PC-3 (cell line): ENCODE data around the gene TRIM26. TPM values are rescaled to one million over a fixed set of nuclear protein-coding genes. Genes with fewer than 3 reads are reported as not detected.

Experiments
- ATAC-seq: fragments of 200-7000 bp; cut with Tn5 transposase; 2 replicates; pipeline ENCODE4 v1.9.1; 2020; ENCODE audit warnings: mild to moderate bottlenecking, moderate library complexity
- BruUV-seq: library from RNA; stranded (reverse); fragments of 400-500 nt; replicated peaks from 2 replicates; lab custom pipeline; 2021; lab: Mats Ljungman, UMichigan
- CTCF ChIA-PET: fragments of 300-600 bp; sonication (Branson Sonifier 250); formaldehyde crosslinking; loops from one replicate; lab custom pipeline; 2022; ENCODE audit warnings: antibody characterized with exemption; lab: Charles Lee
- POLR2A ChIA-PET: fragments of 300-600 bp; sonication (Branson Sonifier 250); formaldehyde crosslinking; loops from one replicate; lab custom pipeline; 2022; ENCODE audit warnings: antibody characterized with exemption; ENCODE audit not compliant: unreplicated experiment; lab: Charles Lee
- DNase-seq: peaks from one replicate; pipeline ENCODE4 v3.0.0-alpha.2; 2015
- H2AFZ ChIP-seq: fragments of 300-600 bp; sonication (generic); 2 replicates; pipeline ENCODE4 v1.6.0; 2016; ENCODE audit warnings: antibody characterized with exemption, low read length
- H3F3A ChIP-seq: fragments of 300-600 bp; sonication (generic); one replicate; pipeline ENCODE4 v1.6.0; 2017; ENCODE audit warnings: antibody characterized with exemption, low read length, control low read depth, mild to moderate bottlenecking; ENCODE audit not compliant: unreplicated experiment
- H3K27ac ChIP-seq: fragments of 300-600 bp; sonication (generic); 2 replicates; pipeline ENCODE4 v1.5.1; 2016; ENCODE audit warnings: mild to moderate bottlenecking, low read length
- H3K27me3 ChIP-seq: fragments of 300-600 bp; sonication (generic); 2 replicates; pipeline ENCODE4 v1.6.1; 2016; ENCODE audit warnings: low read length, mixed read lengths
- H3K36me3 ChIP-seq: fragments of 300-600 bp; sonication (generic); 2 replicates; pipeline ENCODE4 v1.6.1; 2016; ENCODE audit warnings: low read depth, mixed run types, low read length, mixed read lengths
- H3K4me1 ChIP-seq: fragments of 300-600 bp; sonication (generic); 2 replicates; pipeline ENCODE4 v1.5.1; 2016; ENCODE audit warnings: low read length; ENCODE audit not compliant: insufficient read depth
- H3K4me2 ChIP-seq: fragments of 300-600 bp; sonication (generic); 2 replicates; pipeline ENCODE4 v1.6.0; 2016; ENCODE audit warnings: low read length
- H3K4me3 ChIP-seq: fragments of 300-600 bp; sonication (generic); 2 replicates; pipeline ENCODE4 v1.5.1; 2016; ENCODE audit warnings: mild to moderate bottlenecking, low read length, mixed read lengths
- H3K79me2 ChIP-seq: fragments of 300-600 bp; sonication (generic); 2 replicates; pipeline ENCODE4 v1.6.1; 2017; ENCODE audit warnings: low read length, mixed read lengths
- H3K9ac ChIP-seq: fragments of 300-600 bp; sonication (generic); 2 replicates; pipeline ENCODE4 v1.6.0; 2016; ENCODE audit warnings: mild to moderate bottlenecking, low read length
- H3K9me2 ChIP-seq: fragments of 300-600 bp; sonication (generic); replicated peaks from 2 replicates; pipeline ENCODE4 v1.6.1; 2016; ENCODE audit warnings: mixed run types, low read length, mixed read lengths
- H3K9me3 ChIP-seq: fragments of 300-600 bp; sonication (generic); 2 replicates; pipeline ENCODE4 v1.6.1; 2016; ENCODE audit warnings: low read length, mixed read lengths
- H4K20me1 ChIP-seq: fragments of 300-600 bp; sonication (generic); 2 replicates; pipeline ENCODE4 v1.6.1; 2016; ENCODE audit warnings: low read length, mixed read lengths
- CTCF ChIP-seq: fragments of 300-600 bp; sonication (generic); conservative IDR thresholded peaks from 2 replicates; pipeline ENCODE4 v1.5.1; 2017; ENCODE audit warnings: antibody characterized with exemption, low read depth, mild to moderate bottlenecking, low read length
- EZH2 ChIP-seq: fragments of 300-600 bp; sonication (generic); IDR thresholded peaks from one replicate; pipeline ENCODE4 v1.6.1; 2017; ENCODE audit warnings: antibody characterized with exemption, mild to moderate bottlenecking, low read length; ENCODE audit not compliant: unreplicated experiment
- EZH2phosphoT487 ChIP-seq: fragments of 300-600 bp; sonication (generic); IDR thresholded peaks from 2 replicates; pipeline ENCODE4 v1.6.1; 2018; ENCODE audit warnings: mild to moderate bottlenecking, antibody characterized with exemption, low read length, borderline replicate concordance
- intact Hi-C: fragments of 100-400 bp; cut with micrococcal nuclease; formaldehyde crosslinking; loops from 2 replicates; pipeline ENCODE4 v1.9.0; 2023
- total RNA-seq: library from RNA; depleted of rRNA; stranded (reverse); fragments of >200 nt; gene quantifications from 2 replicates; pipeline ENCODE4 v1.2.3, GENCODE V29; 2014

The TRIM26 gene
- total RNA-seq, 1 experiment from 2014 or later = 48.1 TPM

GRCh38 chr6:30192076-30192475 is 21.1 kb downstream of the TRIM26 start:
- ChIA-PET CTCF (no interaction called here), POLR2A (no interaction called here)
- Histone ChIP-seq H3K4me2 (no peak overlapping the region), H4K20me1 (no peaks in the 10 kb centered on the region), H3F3A (no peaks in the 10 kb centered on the region), H3K79me2 (no peaks in the 10 kb centered on the region), H3K27ac (no peak overlapping the region), H3K4me3 (no peak overlapping the region), H3K27me3 (no peaks in the 10 kb centered on the region), H2AFZ (no peak overlapping the region), H3K9ac (no peak overlapping the region), H3K9me3 (no peaks in the 10 kb centered on the region), H3K4me1 (no peaks in the 10 kb centered on the region), H3K9me2 (no peaks in the 10 kb centered on the region), H3K36me3 (peaks cover 47% of the 10 kb centered on the region)
- ATAC-seq (no peak), DNase-seq (no peak)
- intact Hi-C loops = no loop called here
- TF ChIP-seq CTCF (no peak), EZH2 (no peak), EZH2phosphoT487 (no peak)
- no TSS peak for BruUV-seq

- no peak for ATAC-seq
- POLR2A ChIA-PET = no interaction called here
- H3K36me3 ChIP-seq = peaks cover 38% of the 10 kb centered on the region
Observed at GRCh38 chr6:30188541-30188940, 24.7 kb downstream of the TRIM26 start.

More at GRCh38 chr6:30188541-30188940, 24.7 kb downstream of the TRIM26 start:
- H4K20me1 ChIP-seq = no peaks in the 10 kb centered on the region
- H3K27ac ChIP-seq = no peak overlapping the region
- TF ChIP-seq EZH2 = no peak
- TF ChIP-seq EZH2phosphoT487 = no peak
- no peak for TF ChIP-seq CTCF
- intact Hi-C loops = no loop called here
- H3K79me2 ChIP-seq = no peaks in the 10 kb centered on the region
- DNase-seq = no peak
- BruUV-seq = no TSS peak
- no peaks in the 10 kb centered on the region for H3K9me3 ChIP-seq
- H3K4me2 ChIP-seq = no peak overlapping the region
- no peaks in the 10 kb centered on the region for H3K27me3 ChIP-seq
- H3K4me1 ChIP-seq = no peaks in the 10 kb centered on the region
- no peaks in the 10 kb centered on the region for H3F3A ChIP-seq
- CTCF ChIA-PET = no interaction called here
- no peak overlapping the region for H3K4me3 ChIP-seq
- H2AFZ ChIP-seq = no peak overlapping the region
- no peaks in the 10 kb centered on the region for H3K9me2 ChIP-seq
- no peak overlapping the region for H3K9ac ChIP-seq
